ENCODE results near the gene ZNF850. TPM values are rescaled to one million over a fixed set of nuclear protein-coding genes. Genes with fewer than 3 reads are reported as not detected.

ZNF850 gene
- total RNA-seq, 2 donors from 2014 or later = 2.4 to 13.2 TPM

DNA sequence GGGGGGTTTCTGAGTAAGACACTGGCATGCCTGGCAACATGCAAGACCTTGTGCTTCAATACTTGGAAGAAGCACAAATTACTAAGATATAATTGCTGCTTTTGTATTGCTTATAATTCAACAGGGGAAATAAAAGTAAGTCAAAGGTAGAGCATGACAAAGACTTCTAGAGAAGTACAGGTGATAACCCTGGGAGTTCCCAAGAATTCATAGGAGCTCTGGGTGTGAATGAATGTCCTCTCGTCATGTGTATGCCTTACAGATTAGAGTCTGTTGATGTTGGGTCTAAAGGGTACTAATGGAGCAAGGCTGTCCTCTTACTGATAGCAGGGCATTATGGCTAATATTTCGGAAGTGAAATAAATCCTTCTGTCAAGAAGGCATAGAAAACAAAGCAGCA is 98.4 kb downstream of the ZNF850 start:
- peaks cover 38% of the 10 kb centered on the region for H3K9me3 ChIP-seq
- no peak overlapping the region for H3K4me3 ChIP-seq
- no peak overlapping the region for H3K27ac ChIP-seq
- no peaks in the 10 kb centered on the region for H3K4me1 ChIP-seq (ENCODE audit: control insufficient read depth in 1 of 2, low read depth in 2 of 2)
- TF ChIP-seq, protein P1, sequence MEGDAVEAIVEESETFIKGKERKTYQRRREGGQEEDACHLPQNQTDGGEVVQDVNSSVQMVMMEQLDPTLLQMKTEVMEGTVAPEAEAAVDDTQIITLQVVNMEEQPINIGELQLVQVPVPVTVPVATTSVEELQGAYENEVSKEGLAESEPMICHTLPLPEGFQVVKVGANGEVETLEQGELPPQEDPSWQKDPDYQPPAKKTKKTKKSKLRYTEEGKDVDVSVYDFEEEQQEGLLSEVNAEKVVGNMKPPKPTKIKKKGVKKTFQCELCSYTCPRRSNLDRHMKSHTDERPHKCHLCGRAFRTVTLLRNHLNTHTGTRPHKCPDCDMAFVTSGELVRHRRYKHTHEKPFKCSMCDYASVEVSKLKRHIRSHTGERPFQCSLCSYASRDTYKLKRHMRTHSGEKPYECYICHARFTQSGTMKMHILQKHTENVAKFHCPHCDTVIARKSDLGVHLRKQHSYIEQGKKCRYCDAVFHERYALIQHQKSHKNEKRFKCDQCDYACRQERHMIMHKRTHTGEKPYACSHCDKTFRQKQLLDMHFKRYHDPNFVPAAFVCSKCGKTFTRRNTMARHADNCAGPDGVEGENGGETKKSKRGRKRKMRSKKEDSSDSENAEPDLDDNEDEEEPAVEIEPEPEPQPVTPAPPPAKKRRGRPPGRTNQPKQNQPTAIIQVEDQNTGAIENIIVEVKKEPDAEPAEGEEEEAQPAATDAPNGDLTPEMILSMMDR (IDR thresholded peaks at IDR 0.05) = no peak
- ATAC-seq (ENCODE audit: insufficient number of reproducible peaks, low FRiP score, low read depth) = no peak
- peaks cover 25% of the 10 kb centered on the region for H3K36me3 ChIP-seq
- no peak for DNase-seq (ENCODE audit: low spot score)
- no peaks in the 10 kb centered on the region for H3K27me3 ChIP-seq (replicated peaks; ENCODE audit: insufficient read depth)

- no peak overlapping the region for H3K27ac ChIP-seq
- peaks cover 0 to 11% of the 10 kb centered on the region in 2 donors for H3K4me1 ChIP-seq (ENCODE audit: control insufficient read depth in 1 of 2, low read depth in 2 of 2)
- ATAC-seq (ENCODE audit: insufficient number of reproducible peaks, low FRiP score, low read depth) (no peak), DNase-seq (ENCODE audit: low spot score) (no peak)
- no peak overlapping the region for H3K4me3 ChIP-seq
- no peaks in the 10 kb centered on the region for H3K27me3 ChIP-seq (replicated peaks; ENCODE audit: insufficient read depth)
- peaks cover 32% of the 10 kb centered on the region for H3K9me3 ChIP-seq
- H3K36me3 ChIP-seq = peaks cover 15% of the 10 kb centered on the region
- TF ChIP-seq, protein P1 (IDR thresholded peaks at IDR 0.05) = no peak
Observed at GRCh38 chr19:36672368-36672767, 100.2 kb downstream of the ZNF850 start.

DNA sequence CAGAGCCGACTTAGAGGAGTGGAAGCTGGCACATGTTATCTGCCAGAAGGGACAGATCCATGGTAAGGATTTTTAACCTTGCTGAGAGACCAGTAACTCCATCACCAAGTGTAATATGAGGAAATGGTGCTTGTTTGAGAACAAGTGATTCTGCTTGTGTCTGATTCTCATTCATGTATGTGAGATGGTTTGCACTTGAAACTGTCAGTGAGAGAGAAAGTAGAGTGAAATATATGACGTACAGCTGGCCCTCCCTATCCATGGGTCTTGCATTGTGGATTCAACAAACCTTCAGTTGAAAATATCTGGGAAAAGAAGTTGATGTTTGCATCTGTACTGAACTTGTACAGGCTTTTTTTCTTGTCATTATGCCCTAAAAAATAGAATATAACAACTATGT is 104.0 kb downstream of the ZNF850 start:
- Histone ChIP-seq H3K4me3 (no peak overlapping the region), H3K27me3 (replicated peaks; ENCODE audit: insufficient read depth) (no peaks in the 10 kb centered on the region), H3K4me1 (ENCODE audit: control insufficient read depth in 1 of 2, low read depth in 2 of 2) (peaks cover 5 to 19% of the 10 kb centered on the region in 2 donors), H3K36me3 (peaks cover 12% of the 10 kb centered on the region), H3K9me3 (peaks cover 23% of the 10 kb centered on the region), H3K27ac (no peak overlapping the region)
- ATAC-seq (ENCODE audit: insufficient number of reproducible peaks, low FRiP score, low read depth) (no peak), DNase-seq (ENCODE audit: low spot score) (no peak)
- TF ChIP-seq, protein P1 (IDR thresholded peaks at IDR 0.05) = no peak

GRCh38 chr19:36665832-36666231 is 106.8 kb downstream of the ZNF850 start:
- TF ChIP-seq, protein P1 (IDR thresholded peaks at IDR 0.05) = no peak
- Histone ChIP-seq H3K36me3 (peaks cover 14% of the 10 kb centered on the region), H3K27me3 (replicated peaks; ENCODE audit: insufficient read depth) (no peaks in the 10 kb centered on the region), H3K4me3 (peak overlapping the region; percentile 89), H3K4me1 (ENCODE audit: control insufficient read depth in 1 of 2, low read depth in 2 of 2) (peaks cover 5 to 19% of the 10 kb centered on the region in 2 donors), H3K27ac (no peak overlapping the region), H3K9me3 (peaks cover 7% of the 10 kb centered on the region)
- ATAC-seq (ENCODE audit: insufficient number of reproducible peaks, low FRiP score, low read depth) (no peak), DNase-seq (ENCODE audit: low spot score) (no peak)

Other genes with a start within 250 kb of the ZNF850 start
- gene ZNF260, start 244.5 kb downstream of the ZNF850 start, total RNA-seq = 1 to 10 TPM; 6.9 to 9.7 TPM
- 10 to 100 TPM; 10.3 to 18.1 TPM for gene ZNF529, start 199.5 kb downstream of the ZNF850 start, total RNA-seq
- gene ZNF382, start 167.5 kb downstream of the ZNF850 start, total RNA-seq = 1 to 10 TPM; 2.7 to 8.7 TPM
- 10 to 100 TPM in 1 of 2 donors, 1 to 10 TPM in 1; 9.3 to 27.9 TPM for gene ZNF461, start 106.0 kb downstream of the ZNF850 start, total RNA-seq
- gene ZNF567, start 85.2 kb downstream of the ZNF850 start, total RNA-seq = 1 to 10 TPM; 5.6 to 8.4 TPM
- 1 to 10 TPM; 7.4 to 8.8 TPM for gene ZNF790, start 65.6 kb upstream of the ZNF850 start, total RNA-seq
- 1 to 10 TPM; 5.7 to 9.7 TPM for gene ZNF345, start 78.1 kb upstream of the ZNF850 start, total RNA-seq
- 1 to 10 TPM; 1.2 to 2.7 TPM for gene ZNF829, start 143.5 kb upstream of the ZNF850 start, total RNA-seq
- 10 to 100 TPM in 1 of 2 donors, 1 to 10 TPM in 1; 9.2 to 19.7 TPM for gene ZNF568, start 143.5 kb upstream of the ZNF850 start, total RNA-seq

Data from thoracic aorta (tissue), 2 donors.